Stimulated activated CD4-positive, alpha-beta T cell treated with anti-CD3 and anti-CD28 coated beads, TNF-alpha, amount 100 ng/mL, for 1 hour (primary cell): ENCODE measurements around the gene AGPAT2.

Experiments
- DNase-seq, 3 donors: peaks; one replicate each; pipeline ENCODE4 v3.0.0-alpha.2; 2020; ENCODE audit warnings: low read depth in 3 of 3, low spot score in 1 of 3

Gene AGPAT2

GRCh38 chr9:136674786-136675349, 12.4 kb downstream of the AGPAT2 start:
- no peak for DNase-seq

GRCh38 chr9:136673975-136674785, 13.1 kb downstream of the AGPAT2 start:
- DNase-seq: no peak

- DNase-seq: no peak
Observed at GRCh38 chr9:136673088-136673974, 13.9 kb downstream of the AGPAT2 start.

- no peak for DNase-seq
Observed at GRCh38 chr9:136672431-136673087, 14.7 kb downstream of the AGPAT2 start.

- DNase-seq: peak in 1 of 3 donors; percentile 41
Observed at GRCh38 chr9:136671646-136672430, 15.4 kb downstream of the AGPAT2 start.

- no peak for DNase-seq
Observed at GRCh38 chr9:136671254-136671614, 16.0 kb downstream of the AGPAT2 start.

- DNase-seq: no peak
Observed at GRCh38 chr9:136670576-136671253, 16.5 kb downstream of the AGPAT2 start.

GRCh38 chr9:136669791-136670464, 17.3 kb downstream of the AGPAT2 start:
- DNase-seq: no peak

- DNase-seq: no peak
Observed at GRCh38 chr9:136668983-136669790, 18.1 kb downstream of the AGPAT2 start.

GRCh38 chr9:136667940-136668760, 19.1 kb downstream of the AGPAT2 start:
- no peak for DNase-seq

GRCh38 chr9:136667214-136667939, 19.9 kb downstream of the AGPAT2 start:
- no peak for DNase-seq

- no peak for DNase-seq
Observed at GRCh38 chr9:136666372-136667213, 20.7 kb downstream of the AGPAT2 start.

GRCh38 chr9:136665704-136666371, 21.4 kb downstream of the AGPAT2 start:
- DNase-seq: no peak

- DNase-seq: peak in 1 of 3 donors; percentile 18
Observed at GRCh38 chr9:136665111-136665703, 22.1 kb downstream of the AGPAT2 start.
